GM12878 (cell line): Measurements from ENCODE around the gene RETN. TPM values are rescaled to one million over a fixed set of nuclear protein-coding genes. Genes with fewer than 3 reads are reported as not detected.
A peak's percentile ranks its signal among the peaks of the same experiment; 100 is the strongest.

Experiments
- ATAC-seq: fragments of 200-7000 bp; cut with Tn5 transposase; 3 replicates; pipeline ENCODE4 v1.9.1; 2020; ENCODE audit warnings: mild to moderate bottlenecking, moderate library complexity
- BruUV-seq: library from RNA; stranded (reverse); fragments of 400-500 nt; replicated peaks from 2 replicates; lab custom pipeline; 2021; lab: Mats Ljungman, UMichigan
- CTCF ChIA-PET: fragments of 300-600 bp; sonication (Branson Sonifier 250); formaldehyde crosslinking; extraction: SDS; loops from one replicate; lab custom pipeline; 2021; ENCODE audit warnings: inconsistent platforms; lab: Yijun Ruan, JAX
- POLR2A ChIA-PET: fragments of 350-600 bp; formaldehyde crosslinking; extraction: SDS; loops from one replicate; lab custom pipeline; 2021; ENCODE audit warnings: inconsistent platforms; lab: Charles Lee
- RAD21 ChIA-PET: fragments of 300-600 bp; sonication (Branson Sonifier 250); formaldehyde crosslinking; loops from one replicate; lab custom pipeline; 2023; ENCODE audit warnings: antibody characterized with exemption; ENCODE audit not compliant: unreplicated experiment; lab: Charles Lee
- SMC1A ChIA-PET: fragments of 300-600 bp; sonication (Branson Sonifier 250); formaldehyde crosslinking; loops from one replicate; lab custom pipeline; 2023; ENCODE audit not compliant: unreplicated experiment, uncharacterized antibody; lab: Charles Lee
- DNase-seq: peaks from one replicate; pipeline ENCODE4 v3.0.0-alpha.2; 2011; ENCODE audit warnings: low read depth, low spot score
- FAIRE-seq: peaks from 3 replicates; lab custom pipeline; 2011; peaks lifted over from hg19 to GRCh38; lab: Jason Lieb, UNC
- H2AFZ ChIP-seq: 2 replicates; pipeline ENCODE4 v1.6.0; 2011; ENCODE audit warnings: low read depth, low read length, control low read depth; ENCODE audit not compliant: control insufficient read depth
- H3K27ac ChIP-seq: 2 replicates; pipeline ENCODE4 v1.5.1; 2011; ENCODE audit warnings: control low read depth; ENCODE audit not compliant: control insufficient read depth, insufficient read depth
- H3K27me3 ChIP-seq, 2 experiments: replicated peaks in 1 of 2; 2 replicates each; pipeline versions ENCODE4 v1.6.0 to v1.6.1; 2011; ENCODE audit warnings: low read length in 1 of 2; ENCODE audit not compliant: control insufficient read depth in 2 of 2, insufficient read depth in 2 of 2
- H3K36me3 ChIP-seq, 2 experiments: 2 replicates each; pipeline ENCODE4 v1.5.1; 2011; ENCODE audit warnings: low read length in 1 of 2; ENCODE audit not compliant: control insufficient read depth in 2 of 2, insufficient read depth in 2 of 2
- H3K4me1 ChIP-seq: 2 replicates; pipeline ENCODE4 v1.6.1; 2011; ENCODE audit warnings: mild to moderate bottlenecking, low read length, moderate library complexity, mixed read lengths; ENCODE audit not compliant: control insufficient read depth, insufficient read depth
- H3K4me2 ChIP-seq: 2 replicates; pipeline ENCODE4 v1.6.0; 2011; ENCODE audit warnings: control low read depth; ENCODE audit not compliant: control insufficient read depth, insufficient read depth
- H3K4me3 ChIP-seq: fragments of 200-600 bp; sonication (generic); 2 replicates; pipeline ENCODE4 v1.5.1; 2016
- H3K79me2 ChIP-seq: 2 replicates; pipeline ENCODE4 v1.6.0; 2011; ENCODE audit warnings: low read length; ENCODE audit not compliant: control insufficient read depth, insufficient read depth
- H3K9ac ChIP-seq: 2 replicates; pipeline ENCODE4 v1.8.0; 2011; ENCODE audit warnings: low read length, control low read depth, mixed read lengths; ENCODE audit not compliant: control insufficient read depth, insufficient read depth
- H3K9me3 ChIP-seq: replicated peaks from 3 replicates; pipeline ENCODE4 v1.5.1; 2011; ENCODE audit warnings: mild to moderate bottlenecking, low read length; ENCODE audit not compliant: control insufficient read depth, insufficient read depth
- H4K20me1 ChIP-seq: 2 replicates; pipeline ENCODE4 v1.6.0; 2011; ENCODE audit not compliant: control insufficient read depth, insufficient read depth
- CREM ChIP-seq: IDR thresholded peaks from 2 replicates; pipeline ENCODE4 v1.6.1; 2014; ENCODE audit warnings: antibody characterized with exemption, low read depth
- EED ChIP-seq: sonication (generic); IDR thresholded peaks from 2 replicates; pipeline ENCODE4 v1.6.1; 2016; ENCODE audit warnings: antibody characterized with exemption, low read depth
- HDAC2 ChIP-seq: fragments of 200-600 bp; sonication (generic); IDR thresholded peaks from 2 replicates; pipeline ENCODE4 v1.6.1; 2017
- JUND ChIP-seq: IDR thresholded peaks from 2 replicates; pipeline ENCODE4 v1.6.1; 2012; ENCODE audit warnings: low read depth, mild to moderate bottlenecking, low read length, improper control_type of control experiment, moderate library complexity
- SIX5 ChIP-seq: IDR thresholded peaks from 2 replicates; pipeline ENCODE4 v1.6.1; 2011; ENCODE audit warnings: mild to moderate bottlenecking, low read depth, low read length, moderate library complexity; ENCODE audit not compliant: severe bottlenecking
- SPI1 ChIP-seq: IDR thresholded peaks from 2 replicates; pipeline ENCODE4 v1.6.1; 2011; ENCODE audit warnings: low read depth, mild to moderate bottlenecking, low read length, moderate library complexity, borderline replicate concordance; ENCODE audit not compliant: insufficient read depth
- SUZ12 ChIP-seq: fragments of 200-600 bp; sonication (generic); IDR thresholded peaks from one replicate; pipeline ENCODE4 v1.6.1; 2018; ENCODE audit warnings: antibody characterized with exemption, mild to moderate bottlenecking; ENCODE audit not compliant: unreplicated experiment
- ZBED1 ChIP-seq: IDR thresholded peaks from 2 replicates; pipeline ENCODE4 v1.6.1; 2016; ENCODE audit warnings: borderline replicate concordance
- WGBS: methylation state at CpG from one replicate; pipeline ENCODE4 v1.1.6; 2016; ENCODE audit warnings: low lambda C conversion rate; ENCODE audit not compliant: insufficient replicate concordance, insufficient coverage; ENCODE audit errors: missing lambda C conversion rate; 5-methylcytosine and 5-hydroxymethylcytosine counted together
- in situ Hi-C: fragments of 300-500 bp; cut with MboI; formaldehyde crosslinking; loops from 9 replicates; pipeline ENCODE4 v1.14.3; 2018; ENCODE audit warnings: mixed read lengths
- intact Hi-C: fragments of 100-400 bp; cut with micrococcal nuclease; formaldehyde crosslinking; loops from one replicate; pipeline ENCODE4 v1.14.2; 2022; ENCODE audit not compliant: unreplicated experiment
- polyA plus RNA-seq, 11 experiments: library from polyadenylated mRNA; depleted of rRNA in 4 of 11; unstranded in 6 of 11; stranded (reverse) in 5 of 11; fragments of >200 nt; fragmentation: Nextera tagmentation in 4 of 11; fragmentation: Illumina TruSeq in 1 of 11; extraction: Ambion mirVana in 4 of 11; extraction: Trizol in 1 of 11; gene quantifications; 1 replicate in 1 of 11; 2 replicates in 10 of 11; pipeline versions ENCODE4 v1.2.1 to v1.2.3, GENCODE V29; 2011 to 2016; ENCODE audit warnings: inconsistent platforms in 2 of 11, missing spikeins in 2 of 11, low read depth in 1 of 11
- total RNA-seq, 4 experiments: library from RNA; depleted of rRNA in 3 of 4; stranded (reverse); fragments of >200 nt in 3 of 4; fragmentation: Illumina TruSeq in 1 of 4; extraction: Trizol in 1 of 4; gene quantifications; 2 replicates each; pipeline versions ENCODE4 v1.2.1 to v1.2.3, GENCODE V29; 2013 to 2021
- TF ChIP-seq, protein P1 (sequence below): fragments of 450-650 bp; IDR thresholded peaks from 2 replicates; pipeline ENCODE4 v1.6.1; 2016; ENCODE audit warnings: mild to moderate bottlenecking
- TF ChIP-seq, protein P2 (sequence below): fragments of 450-650 bp; IDR thresholded peaks from 2 replicates; pipeline ENCODE4 v1.6.1; 2018; ENCODE audit warnings: borderline replicate concordance, mild to moderate bottlenecking; ENCODE audit not compliant: partially characterized antibody
- TF ChIP-seq, protein P3 (sequence below): fragments of 150-350 bp; IDR thresholded peaks from 2 replicates; pipeline ENCODE4 v1.6.1; 2014; ENCODE audit warnings: mild to moderate bottlenecking, low read depth, low read length

The RETN gene
- total and polyA plus RNA-seq, 10 of the 15 experiments (the other 5 are each of a cell fraction or from before 2014, with no cell fraction given), result 0.26 TPM; not detected in 9

DNA sequence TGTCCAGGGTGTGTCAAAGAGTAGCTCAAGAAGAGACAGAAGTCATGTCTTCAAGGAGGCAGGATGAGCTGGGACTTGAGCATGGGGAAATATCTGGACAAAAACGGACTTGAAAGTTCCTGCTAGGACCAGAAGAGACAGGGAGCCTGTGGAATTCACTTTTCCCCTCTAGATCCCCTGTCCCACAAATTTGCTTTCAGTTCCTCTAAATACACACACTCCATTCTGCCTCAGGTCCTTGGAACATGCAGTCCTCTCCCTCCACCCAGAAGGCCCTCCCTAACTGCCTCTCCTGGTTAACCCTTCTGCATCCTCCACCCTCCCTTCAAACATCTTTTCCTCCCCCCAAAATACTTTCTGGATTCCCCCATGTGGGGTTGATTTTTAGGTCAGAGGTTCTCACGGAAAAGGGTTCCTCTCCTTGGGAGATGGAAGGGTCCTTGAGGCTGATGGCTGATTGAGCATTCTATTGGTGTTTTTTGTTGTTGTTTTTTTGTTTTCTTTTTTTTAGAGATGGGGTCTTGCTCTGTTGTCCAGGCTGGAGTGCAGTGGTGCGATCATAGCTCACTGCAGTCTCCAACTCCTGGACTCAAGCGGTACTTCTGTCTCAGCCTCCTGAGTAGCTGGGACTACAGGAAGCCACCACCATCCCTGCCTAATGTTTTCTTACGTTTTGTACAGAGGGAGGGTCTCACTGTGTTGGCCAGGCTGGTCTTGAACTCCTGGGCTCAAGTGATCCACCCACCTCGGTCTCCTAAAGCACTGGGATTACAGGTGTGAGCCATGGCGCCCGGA, 6.9 kb upstream of the RETN start:
- Histone ChIP-seq H2AFZ (no peak overlapping the region), H3K4me2 (no peak overlapping the region), H3K9ac (no peak overlapping the region), H3K27me3 (no peaks in the 10 kb centered on the region), H3K4me1 (peaks cover 17% of the 10 kb centered on the region), H3K27ac (no peak overlapping the region), H4K20me1 (no peaks in the 10 kb centered on the region), H3K4me3 (no peak overlapping the region), H3K79me2 (no peaks in the 10 kb centered on the region), H3K36me3 (no peaks in the 10 kb centered on the region), H3K9me3 (no peaks in the 10 kb centered on the region)
- no peak for FAIRE-seq
- ChIA-PET RAD21 (interaction anchor here (0.8 kb wide), 1 partner anchor 17 kb away, joined by 4 read pairs; no protein-coding TSS in a partner anchor), POLR2A (interaction anchor here (1.6 kb wide), 1 partner anchor 24 kb away, joined by 6 read pairs; no protein-coding TSS in a partner anchor), CTCF (no interaction called here), SMC1A (no interaction called here)
- DNase-seq, result no peak
- in situ Hi-C loops, result no loop called here
- 46% methylated on average over 8 of the region's 8 CpGs for WGBS
- ATAC-seq, result no peak
- intact Hi-C loops, result no loop called here
- no peak for TF ChIP-seq EED
- peak; percentile 44; the same call in 1 of the 2 replicates for TF ChIP-seq SPI1
- BruUV-seq, result no TSS peak

DNA sequence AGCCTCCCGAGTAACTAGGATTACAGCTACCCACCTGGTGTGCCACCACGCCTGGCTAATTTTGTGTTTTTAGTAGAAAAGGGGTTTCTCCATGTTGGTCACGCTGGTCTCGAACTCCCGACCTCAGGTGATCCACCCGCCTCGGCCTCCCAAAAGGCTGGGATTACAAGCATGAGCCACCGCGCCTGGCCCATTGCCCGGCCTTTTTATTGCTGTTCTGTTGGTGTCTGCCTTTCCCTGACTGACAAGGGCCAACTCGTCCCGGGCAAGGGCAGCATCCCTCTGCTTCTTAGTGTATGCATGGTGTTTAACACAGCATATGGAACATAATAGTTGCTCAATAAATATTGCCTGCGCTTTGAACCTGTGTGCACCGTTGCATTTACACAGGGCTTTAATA, 6.2 kb upstream of the RETN start:
- BruUV-seq, result no TSS peak
- no peaks in the 10 kb centered on the region for H3K9me3 ChIP-seq
- no peaks in the 10 kb centered on the region for H4K20me1 ChIP-seq
- no peaks in the 10 kb centered on the region for H3K79me2 ChIP-seq
- no peak overlapping the region for H3K9ac ChIP-seq
- no peak overlapping the region for H3K4me2 ChIP-seq
- H3K4me3 ChIP-seq, result no peak overlapping the region
- no peak overlapping the region for H2AFZ ChIP-seq
- no peak for ATAC-seq
- RAD21 ChIA-PET, result no interaction called here
- SMC1A ChIA-PET, result interaction anchor here (0.6 kb wide), 1 partner anchor 574 kb away, joined by 3 read pairs; no protein-coding TSS in a partner anchor
- no peak for FAIRE-seq
- intact Hi-C loops, result no loop called here
- H3K4me1 ChIP-seq, result peaks cover 10% of the 10 kb centered on the region
- CTCF ChIA-PET, result no interaction called here
- H3K27ac ChIP-seq, result no peak overlapping the region
- in situ Hi-C loops, result no loop called here
- DNase-seq, result no peak
- WGBS, result 69% methylated on average over 14 of the region's 14 CpGs
- H3K27me3 ChIP-seq, result no peaks in the 10 kb centered on the region
- no peaks in the 10 kb centered on the region for H3K36me3 ChIP-seq
- POLR2A ChIA-PET, result interaction anchor here (0.6 kb wide), 1 partner anchor 872 kb away, joined by 3 read pairs; no protein-coding TSS in a partner anchor
- TF ChIP-seq, protein P1, sequence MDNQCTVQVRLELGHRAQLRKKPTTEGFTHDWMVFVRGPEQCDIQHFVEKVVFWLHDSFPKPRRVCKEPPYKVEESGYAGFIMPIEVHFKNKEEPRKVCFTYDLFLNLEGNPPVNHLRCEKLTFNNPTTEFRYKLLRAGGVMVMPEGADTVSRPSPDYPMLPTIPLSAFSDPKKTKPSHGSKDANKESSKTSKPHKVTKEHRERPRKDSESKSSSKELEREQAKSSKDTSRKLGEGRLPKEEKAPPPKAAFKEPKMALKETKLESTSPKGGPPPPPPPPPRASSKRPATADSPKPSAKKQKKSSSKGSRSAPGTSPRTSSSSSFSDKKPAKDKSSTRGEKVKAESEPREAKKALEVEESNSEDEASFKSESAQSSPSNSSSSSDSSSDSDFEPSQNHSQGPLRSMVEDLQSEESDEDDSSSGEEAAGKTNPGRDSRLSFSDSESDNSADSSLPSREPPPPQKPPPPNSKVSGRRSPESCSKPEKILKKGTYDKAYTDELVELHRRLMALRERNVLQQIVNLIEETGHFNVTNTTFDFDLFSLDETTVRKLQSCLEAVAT, result no peak
- TF ChIP-seq CREM (no peak), JUND (no peak), SUZ12 (no peak), ZBED1 (no peak), SIX5 (no peak), HDAC2 (no peak)
- TF ChIP-seq, protein P2, sequence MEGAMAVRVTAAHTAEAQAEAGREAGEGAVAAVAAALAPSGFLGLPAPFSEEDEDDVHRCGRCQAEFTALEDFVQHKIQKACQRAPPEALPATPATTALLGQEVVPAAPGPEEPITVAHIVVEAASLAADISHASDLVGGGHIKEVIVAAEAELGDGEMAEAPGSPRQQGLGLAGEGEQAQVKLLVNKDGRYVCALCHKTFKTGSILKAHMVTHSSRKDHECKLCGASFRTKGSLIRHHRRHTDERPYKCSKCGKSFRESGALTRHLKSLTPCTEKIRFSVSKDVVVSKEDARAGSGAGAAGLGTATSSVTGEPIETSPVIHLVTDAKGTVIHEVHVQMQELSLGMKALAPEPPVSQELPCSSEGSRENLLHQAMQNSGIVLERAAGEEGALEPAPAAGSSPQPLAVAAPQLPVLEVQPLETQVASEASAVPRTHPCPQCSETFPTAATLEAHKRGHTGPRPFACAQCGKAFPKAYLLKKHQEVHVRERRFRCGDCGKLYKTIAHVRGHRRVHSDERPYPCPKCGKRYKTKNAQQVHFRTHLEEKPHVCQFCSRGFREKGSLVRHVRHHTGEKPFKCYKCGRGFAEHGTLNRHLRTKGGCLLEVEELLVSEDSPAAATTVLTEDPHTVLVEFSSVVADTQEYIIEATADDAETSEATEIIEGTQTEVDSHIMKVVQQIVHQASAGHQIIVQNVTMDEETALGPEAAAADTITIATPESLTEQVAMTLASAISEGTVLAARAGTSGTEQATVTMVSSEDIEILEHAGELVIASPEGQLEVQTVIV, result no peak
- TF ChIP-seq, protein P3, sequence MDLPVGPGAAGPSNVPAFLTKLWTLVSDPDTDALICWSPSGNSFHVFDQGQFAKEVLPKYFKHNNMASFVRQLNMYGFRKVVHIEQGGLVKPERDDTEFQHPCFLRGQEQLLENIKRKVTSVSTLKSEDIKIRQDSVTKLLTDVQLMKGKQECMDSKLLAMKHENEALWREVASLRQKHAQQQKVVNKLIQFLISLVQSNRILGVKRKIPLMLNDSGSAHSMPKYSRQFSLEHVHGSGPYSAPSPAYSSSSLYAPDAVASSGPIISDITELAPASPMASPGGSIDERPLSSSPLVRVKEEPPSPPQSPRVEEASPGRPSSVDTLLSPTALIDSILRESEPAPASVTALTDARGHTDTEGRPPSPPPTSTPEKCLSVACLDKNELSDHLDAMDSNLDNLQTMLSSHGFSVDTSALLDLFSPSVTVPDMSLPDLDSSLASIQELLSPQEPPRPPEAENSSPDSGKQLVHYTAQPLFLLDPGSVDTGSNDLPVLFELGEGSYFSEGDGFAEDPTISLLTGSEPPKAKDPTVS, result no peak
